Stimulated activated CD8-positive, alpha-beta memory T cell treated with anti-CD3 and anti-CD28 coated beads, Interleukin-7, amount 100 ng/mL, for 24 hours (primary cell): ENCODE data around the gene SEC31A.
"Not testable (repeated sequence)": the region's sequence is repeated elsewhere in the genome, so short reads cannot be mapped to it uniquely, and the experiment has no call there.

Source experiments
- DNase-seq: peaks from one replicate; pipeline ENCODE4 v3.0.0-alpha.2; 2020; ENCODE audit warnings: low read depth

SEC31A gene

GRCh38 chr4:82896755-82897154 is 5.8 kb upstream of the SEC31A start:
- DNase-seq: no peak

GRCh38 chr4:82893942-82894341 is 3.0 kb upstream of the SEC31A start:
- DNase-seq: no peak

DNA sequence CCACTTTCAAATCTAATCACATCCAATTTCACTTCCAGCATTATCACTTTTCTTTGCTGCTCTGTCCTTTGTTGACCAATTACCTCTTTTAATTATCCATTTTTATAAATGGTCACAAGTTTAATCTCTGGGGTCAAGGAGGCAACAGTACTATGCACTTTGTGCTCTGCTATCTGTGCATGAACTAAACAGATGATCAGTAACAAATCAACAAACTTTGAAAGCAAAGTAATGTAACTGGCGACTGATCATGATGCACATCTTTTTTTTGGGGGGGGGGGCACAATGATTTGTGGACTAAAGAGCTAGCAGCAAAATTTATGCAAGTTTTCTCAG is 1.5 kb upstream of the SEC31A start:
- no peak for DNase-seq

DNA sequence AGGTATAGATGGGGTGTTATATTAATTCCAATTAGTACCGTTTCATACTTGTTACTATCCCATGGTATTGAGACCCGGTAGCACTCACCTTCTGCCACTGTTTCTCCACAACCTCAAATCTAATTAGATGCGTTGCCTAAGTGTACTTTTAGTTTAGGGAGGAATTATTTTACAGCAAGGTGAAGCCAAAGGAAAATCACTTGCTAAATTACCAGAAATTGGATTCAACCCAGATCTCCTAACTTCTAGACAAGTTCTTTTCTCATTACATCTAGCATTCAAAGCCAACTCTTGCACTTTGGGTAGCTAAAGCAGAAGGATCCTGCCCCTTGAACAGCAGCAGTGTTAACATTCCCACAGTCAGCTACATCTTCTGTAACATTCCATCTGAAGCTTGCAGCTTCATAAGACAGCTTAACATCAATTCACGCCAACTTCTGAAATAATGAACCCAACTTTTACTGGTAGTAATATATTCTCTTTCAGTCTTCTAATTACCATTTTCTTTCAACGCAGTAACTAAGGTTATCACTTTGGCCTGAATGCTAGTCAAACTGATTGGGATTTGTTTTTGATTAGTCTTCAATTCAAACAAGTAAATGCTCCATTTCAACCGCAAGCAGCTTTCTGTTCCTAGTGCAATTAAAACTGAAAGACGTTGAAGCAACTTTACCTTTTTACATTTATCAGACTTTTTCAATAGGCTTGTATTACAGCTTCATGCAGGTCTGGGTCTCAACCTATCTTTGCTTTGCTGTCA is 934 bp upstream of the SEC31A start:
- no peak for DNase-seq

- no peak for DNase-seq
These were observed 439 bp downstream of the SEC31A start for GRCh38 chr4:82890528-82890900.

- no peak for DNase-seq
These were observed 1.7 kb downstream of the SEC31A start for GRCh38 chr4:82889287-82889686.

GRCh38 chr4:82886147-82886942 is 4.6 kb downstream of the SEC31A start:
- DNase-seq: no peak

DNA sequence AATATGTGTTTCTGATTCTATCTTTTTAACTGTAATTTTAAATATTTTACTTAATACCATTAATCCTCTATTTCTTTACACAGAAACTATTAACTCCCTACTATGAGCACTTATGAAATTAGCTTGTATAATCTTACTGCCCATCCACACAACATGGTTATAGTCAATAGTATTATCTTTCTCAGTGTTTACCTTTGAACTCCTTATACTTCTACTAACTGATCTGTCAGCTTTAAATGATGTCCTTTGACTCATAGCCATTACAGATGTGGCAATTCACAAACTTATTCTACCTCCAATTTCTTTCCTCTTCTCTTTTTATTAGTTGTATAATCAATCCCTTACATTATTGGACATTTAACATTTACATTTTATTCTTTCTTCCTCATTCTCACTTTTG is 5.5 kb downstream of the SEC31A start:
- DNase-seq: no peak

DNA sequence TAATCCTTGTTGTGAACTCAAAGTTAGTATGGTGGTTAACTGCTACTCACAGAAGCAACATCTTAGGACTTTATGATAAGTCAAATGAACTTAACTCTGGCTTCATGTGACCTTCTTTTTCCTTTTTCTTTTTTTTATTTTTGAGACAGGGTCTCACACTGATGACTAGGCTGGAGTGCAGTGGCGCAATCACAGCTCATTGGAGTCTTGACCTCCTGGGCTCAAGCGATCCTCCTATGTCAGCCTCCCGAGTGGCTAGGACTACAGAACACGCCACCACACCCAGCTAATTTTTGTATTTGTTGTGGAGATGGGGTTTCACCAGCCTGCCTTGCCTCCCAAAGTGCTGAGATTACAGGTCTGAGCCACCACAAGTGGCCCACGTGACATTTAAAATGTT is 22.4 kb downstream of the SEC31A start:
- no peak for DNase-seq

DNA sequence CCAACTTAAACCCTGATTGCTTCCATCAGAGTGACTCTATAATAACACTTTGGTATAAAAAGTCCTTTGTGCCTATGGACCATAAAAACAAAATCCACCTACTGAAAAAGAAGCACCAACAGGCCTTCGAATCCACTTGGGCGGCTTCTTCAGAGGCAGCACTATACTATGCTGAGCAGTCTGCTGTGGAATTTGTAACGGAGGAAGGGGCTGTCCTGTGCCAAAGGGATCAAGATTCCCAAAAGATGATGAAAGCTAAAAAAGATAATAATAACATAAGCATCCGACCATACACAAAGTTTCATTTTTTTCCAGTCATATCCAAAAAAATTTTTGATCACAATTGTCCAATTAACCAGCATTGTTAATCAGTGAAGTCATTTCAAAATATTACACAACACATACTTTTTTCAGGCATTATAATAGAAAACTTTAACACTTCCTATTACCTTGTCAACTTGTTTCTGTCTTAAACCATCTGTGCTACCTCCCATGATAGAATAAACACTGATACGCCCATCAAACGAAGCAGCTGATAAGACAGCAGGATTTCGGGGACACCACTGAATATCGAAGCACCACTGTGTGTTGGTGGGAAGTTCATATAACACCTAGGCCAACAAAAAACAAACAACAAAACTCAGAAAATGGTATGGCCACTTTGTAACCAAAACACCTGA is 24.1 kb downstream of the SEC31A start:
- DNase-seq: no peak

DNA sequence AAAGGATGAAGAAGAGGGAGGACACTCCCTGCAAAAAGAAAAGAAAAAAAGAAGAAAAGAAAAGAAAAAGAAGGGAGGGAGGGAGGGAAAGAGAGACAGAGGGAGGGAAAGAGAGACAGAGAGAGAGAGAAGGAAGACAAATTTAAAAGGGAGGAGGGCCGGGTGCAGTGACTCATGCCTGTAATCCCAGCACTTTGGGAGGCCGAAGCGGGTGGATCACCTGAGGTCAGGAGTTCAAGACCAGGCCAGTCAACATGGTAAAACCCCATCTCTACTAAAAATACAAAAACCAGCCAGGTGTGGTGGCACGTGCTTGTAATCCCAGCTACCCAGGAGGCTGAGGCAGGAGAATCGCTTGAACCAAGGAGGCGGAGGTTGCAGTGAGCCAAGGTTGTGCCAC is 24.9 kb downstream of the SEC31A start:
- not testable (repeated sequence) for DNase-seq

- no peak for DNase-seq
These were observed 25.4 kb downstream of the SEC31A start for GRCh38 chr4:82865592-82865991.

DNA sequence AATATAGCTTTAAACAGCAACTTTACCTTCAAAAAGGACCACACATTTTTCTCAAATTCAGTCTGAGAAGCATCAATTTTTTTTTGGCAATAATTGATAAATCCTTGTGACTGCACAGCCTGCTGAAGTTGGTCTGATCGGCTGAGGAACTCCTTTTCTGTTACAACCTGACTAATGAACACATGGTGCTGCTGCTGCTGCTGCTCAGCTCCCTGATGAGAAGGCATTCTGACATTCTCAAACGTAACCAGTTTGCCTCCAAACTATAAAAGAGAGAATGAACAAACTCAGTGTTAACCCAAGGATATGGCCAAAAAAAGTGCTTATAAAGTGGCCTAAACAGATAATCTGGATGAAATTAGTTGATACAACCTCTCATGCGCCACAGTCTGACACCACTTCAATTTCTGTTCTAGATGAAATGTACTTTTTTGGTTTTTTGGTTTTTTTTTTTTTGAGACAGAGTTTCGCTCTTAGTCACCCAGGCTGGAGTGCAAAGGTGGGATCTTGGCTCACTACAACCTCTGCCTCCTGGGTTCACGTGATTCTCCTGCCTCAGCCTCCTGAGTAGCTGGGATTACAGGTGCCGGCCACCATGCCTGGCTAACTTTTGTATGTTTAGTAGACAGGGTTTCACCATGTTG is 26.5 kb downstream of the SEC31A start:
- DNase-seq: no peak

DNA sequence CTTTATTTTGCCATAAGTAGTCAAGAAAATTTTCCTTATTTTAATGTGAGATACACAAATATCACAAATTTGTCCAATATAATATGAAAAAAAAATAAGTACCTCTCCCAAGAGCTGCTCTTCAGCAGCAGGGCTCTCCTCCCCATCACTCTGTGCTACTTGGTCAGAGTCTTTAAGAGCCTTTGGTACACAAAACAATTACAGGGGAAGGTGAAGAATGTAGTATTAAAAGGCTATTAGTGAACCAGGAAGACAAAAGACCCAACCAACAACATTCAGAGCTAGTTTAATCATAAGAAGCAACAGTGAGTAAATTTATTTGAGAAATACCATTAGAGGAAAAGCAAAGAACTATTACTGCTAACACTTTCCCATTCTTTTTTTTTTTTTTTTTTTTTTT is 29.4 kb downstream of the SEC31A start:
- DNase-seq: no peak

DNA sequence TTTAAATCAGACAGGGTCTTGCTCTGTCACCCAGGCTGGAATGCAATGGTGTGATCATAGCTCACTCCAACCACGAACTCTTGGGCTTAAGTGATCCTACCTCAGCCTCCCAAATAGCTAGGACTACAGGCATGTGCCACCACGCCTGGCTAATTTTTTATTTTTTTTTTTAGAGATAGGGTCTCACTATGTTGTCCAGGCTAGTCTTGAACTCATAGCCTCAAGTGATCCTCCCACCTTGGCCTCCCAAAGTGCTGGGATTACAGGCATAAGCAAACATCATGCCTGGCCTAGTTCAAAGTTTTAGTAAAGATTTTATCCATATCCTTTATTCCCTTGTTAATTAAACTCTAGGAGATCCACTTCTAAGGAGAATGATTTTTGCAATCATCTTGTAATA is 30.5 kb downstream of the SEC31A start:
- DNase-seq: not testable (repeated sequence)

DNA sequence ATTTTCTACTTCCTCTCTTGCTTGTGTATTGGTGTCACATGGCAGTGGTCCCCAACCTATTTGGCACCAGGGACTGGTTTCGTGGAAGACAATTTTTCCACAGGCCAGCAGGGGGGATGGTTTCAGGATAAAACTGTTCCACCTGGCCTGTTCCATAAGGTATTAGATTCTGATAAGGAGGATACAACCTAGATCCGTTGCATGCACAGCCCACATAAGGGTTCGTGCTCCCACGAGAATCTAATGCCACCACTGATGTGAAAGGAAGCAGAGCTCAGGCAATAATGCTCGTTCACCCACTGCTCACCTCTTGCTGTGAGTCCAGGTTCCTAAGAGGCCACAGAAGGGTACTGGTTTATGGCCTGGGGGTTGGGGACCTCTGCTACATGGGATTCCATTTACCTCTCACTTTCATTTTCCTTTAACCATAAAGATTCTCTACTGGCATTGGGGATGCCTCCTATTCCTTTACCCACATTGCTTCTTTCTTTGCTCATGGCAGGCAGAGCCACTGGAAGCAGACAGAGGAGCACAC is 38.1 kb downstream of the SEC31A start:
- no peak for DNase-seq

GRCh38 chr4:82851885-82852750 is 38.8 kb downstream of the SEC31A start:
- DNase-seq: no peak

DNA sequence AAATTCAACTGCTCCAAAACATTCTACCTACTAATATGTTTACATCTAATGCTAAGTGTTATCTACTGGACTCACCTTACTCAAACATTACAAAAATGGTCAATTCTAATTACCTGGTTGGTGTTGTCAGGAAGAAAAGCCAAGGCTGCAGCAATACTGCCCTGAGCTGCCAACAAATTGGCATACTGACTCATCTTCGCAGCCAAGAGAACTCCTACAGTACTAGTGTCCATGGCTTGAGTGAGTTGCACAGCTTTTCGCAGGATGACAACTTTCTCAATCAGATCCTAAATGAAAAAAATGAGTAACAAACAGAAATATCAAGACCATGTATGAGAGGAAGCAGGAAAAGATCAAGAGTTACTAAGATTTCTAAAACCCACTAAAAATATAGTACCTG is 39.6 kb downstream of the SEC31A start:
- DNase-seq: no peak

DNA sequence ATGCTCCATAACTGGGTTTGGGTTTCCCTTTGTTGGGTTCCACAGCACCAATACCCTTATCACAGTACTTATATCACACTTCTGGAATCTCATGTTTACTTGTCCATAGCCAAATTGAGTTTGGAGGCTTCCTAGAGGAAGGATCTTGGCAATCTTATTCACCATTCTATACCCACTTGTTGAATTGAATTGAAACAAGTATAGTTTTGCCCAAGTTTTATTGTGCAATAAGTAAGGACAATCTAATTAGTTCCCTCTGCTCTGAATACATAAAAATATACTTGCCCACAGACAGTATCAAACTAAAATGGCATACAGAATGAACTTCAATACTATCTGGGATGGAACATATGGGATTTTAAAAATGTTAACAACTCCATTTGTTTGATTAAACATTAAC is 40.3 kb downstream of the SEC31A start:
- no peak for DNase-seq

- DNase-seq: no peak
These were observed 42.2 kb downstream of the SEC31A start for GRCh38 chr4:82848706-82849105.

GRCh38 chr4:82842593-82842992 is 48.4 kb downstream of the SEC31A start:
- DNase-seq: no peak
